Ecto neural progenitor cell (in vitro differentiated cells): ENCODE measurements around the gene MYL5.
"Not testable (repeated sequence)": the region's sequence is repeated elsewhere in the genome, so short reads cannot be mapped to it uniquely, and the experiment has no call there.

Source experiments
- DNase-seq: peaks from one replicate; pipeline ENCODE4 v3.0.0-alpha.2; 2018; ENCODE audit warnings: low spot score

The MYL5 gene

DNA sequence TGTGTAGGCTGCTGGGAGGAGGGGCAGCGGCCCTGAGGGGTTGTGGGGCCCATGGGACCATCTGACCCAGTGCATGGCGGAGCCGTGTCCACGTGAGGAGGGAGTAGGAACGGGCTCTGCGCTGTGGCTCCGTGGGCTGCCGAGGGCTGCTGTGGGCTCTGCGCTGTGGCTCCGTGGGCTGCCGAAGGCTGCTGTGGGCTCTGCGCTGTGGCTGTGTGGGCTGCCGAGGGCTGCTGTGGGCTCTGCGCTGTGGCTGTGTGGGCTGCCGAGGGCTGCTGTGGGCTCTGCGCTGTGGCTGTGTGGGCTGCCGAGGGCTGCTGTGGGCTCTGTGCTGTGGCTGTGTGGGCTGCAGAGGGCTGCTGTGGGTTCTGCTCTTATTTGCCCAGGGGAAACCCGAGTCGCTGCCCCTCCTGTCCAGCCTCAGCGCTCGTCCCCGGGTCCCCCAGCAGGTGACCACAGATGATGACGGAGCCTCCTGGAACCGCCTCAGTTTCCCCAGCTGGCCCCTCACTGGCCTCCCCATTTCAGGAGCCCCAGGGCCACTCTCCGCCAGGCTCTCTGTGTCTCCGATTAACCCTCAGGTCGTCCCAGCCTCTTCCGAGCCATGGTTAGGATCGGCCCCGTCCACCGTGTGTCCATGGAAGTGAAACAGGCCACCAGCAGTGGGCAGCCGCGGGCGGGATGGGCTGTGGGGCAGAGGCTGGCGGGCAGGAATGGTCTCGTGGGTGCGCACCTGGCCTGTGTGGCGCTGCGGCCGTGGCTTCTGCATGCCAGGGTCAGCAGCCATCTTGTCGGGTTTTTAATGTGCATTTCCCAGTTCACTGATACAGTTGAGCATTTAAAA, 51.3 kb downstream of the MYL5 start:
- no peak for DNase-seq

DNA sequence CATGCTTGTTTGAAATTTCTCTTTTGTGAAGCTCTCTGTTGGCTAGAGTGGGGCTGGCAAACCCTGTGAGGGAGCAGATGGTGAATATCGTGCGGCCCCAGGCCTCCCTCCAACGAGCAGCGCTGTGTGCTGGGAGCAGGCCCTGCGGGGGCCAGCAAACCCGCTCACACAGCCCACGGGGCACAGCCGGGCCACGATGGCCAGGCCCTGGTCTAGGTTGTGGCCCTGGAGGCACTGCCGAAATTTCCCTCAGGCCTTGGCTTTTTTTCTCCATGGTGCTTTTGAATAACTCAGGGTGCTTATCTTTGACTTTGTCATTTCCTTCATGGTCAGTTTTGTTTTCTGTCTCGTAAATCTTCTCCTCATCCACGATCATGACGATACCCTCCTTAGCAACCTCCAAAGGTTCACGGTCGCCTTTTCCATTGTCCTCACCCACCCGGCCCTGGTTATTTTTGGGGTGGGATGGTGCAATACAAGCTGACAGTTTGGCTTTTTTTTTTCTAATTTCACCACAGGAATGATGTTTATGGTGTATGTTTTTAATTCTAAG, 52.0 kb downstream of the MYL5 start:
- DNase-seq = no peak

DNA sequence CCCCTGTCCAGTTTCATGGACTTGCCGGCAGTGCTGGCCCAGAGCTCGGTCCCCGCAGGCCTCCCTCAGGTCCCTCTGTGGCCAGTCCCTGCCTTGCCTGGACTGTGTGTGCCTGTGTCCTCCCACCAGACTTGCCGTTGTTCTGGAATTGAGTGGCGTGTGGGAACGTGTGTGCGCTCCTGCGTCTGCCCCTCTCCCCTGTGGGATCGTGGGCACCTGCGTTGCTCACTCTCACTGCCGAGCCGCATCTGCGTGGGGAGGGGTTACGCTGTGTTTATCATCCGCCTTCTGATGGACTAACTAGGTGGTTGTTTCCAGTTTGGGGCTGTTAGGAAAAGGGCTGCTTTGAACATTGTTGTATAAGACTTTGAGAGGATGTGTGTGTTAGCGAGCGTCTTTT, 52.5 kb downstream of the MYL5 start:
- DNase-seq = no peak

DNA sequence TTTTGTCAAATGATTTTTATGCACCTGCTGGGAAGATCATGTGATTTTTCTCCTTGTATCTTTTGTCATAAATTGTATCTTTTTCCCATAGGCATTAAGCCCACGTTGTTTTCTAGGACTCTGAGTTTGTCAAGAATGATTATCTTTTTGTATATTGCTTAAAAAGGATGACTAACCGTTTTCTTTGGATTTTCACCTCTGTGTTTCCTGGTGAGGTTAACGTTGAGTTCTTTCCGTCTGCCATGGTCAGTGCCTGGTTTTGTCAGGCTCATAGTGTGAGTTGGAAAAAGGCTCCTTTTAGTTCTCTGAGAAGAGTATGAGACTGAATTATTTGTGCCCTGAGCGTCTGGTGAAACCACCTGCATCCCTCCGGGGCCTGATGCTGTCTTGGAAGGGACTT, 53.2 kb downstream of the MYL5 start:
- no peak for DNase-seq

DNA sequence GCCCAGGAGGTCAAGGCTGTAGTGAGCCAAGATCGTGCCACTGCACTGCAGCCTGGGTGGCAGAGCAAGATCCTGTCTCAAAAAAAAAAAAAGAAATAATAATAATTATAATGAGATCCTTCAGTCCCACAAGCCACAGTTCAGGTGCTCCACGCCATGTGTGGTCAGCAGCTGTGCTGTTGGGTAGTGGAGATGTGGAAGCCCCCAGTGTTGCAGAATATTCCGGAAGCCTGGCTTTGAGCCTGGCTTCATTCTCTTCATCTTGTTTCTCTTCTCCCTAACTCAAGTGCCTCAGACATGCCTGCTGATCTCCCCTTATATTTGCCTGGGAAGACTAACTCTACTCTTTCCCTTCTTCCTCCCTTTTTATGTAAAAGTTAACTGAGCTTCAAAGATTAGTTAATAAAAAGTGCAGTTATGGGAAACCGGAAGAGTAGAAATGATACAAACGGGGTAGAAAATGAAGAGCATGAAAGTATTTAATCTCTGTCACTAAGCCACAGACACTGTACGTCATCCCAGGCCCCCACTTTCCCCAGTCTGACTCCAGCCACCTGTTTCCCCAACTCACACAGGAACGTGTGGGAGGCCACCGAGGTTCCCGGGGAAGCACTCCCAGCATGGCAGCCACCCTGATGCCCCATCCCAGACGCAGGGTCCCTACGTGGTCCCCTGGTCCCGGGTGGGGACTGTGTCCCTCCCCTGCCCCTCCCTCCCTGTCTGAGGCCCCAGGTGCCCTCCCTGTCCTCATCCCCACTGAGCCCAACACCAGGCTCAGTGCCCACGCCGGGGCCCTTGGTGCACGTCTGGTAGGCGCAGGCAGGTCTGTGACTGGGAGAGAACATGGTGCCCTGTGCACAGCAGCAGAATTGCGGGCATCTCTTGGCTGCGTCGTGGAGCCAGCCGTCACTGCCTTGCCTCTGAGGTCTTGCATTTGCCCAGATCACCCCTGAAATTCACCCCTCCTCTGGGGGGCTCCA, 55.3 kb downstream of the MYL5 start:
- no peak for DNase-seq

DNA sequence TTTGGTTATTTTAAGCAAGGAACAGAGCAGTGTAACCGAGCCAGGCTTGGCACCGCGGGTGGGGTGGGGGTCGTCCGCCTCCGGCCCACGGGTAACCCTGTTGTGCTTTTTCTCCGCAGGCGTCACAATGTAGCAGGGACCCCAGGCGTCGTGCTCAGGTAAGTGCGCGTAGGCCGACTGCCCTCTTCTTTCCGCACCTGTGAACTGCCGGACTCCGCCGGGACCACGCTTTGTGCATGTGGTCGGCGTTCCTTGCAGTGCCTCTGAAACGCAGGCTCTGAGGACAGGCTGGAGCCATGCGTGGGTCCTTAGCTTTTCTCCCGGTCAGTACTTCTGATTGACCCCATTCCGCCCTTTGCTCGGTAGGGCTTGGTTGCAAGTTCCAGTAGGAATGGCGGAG, 56.2 kb downstream of the MYL5 start:
- no peak for DNase-seq

DNA sequence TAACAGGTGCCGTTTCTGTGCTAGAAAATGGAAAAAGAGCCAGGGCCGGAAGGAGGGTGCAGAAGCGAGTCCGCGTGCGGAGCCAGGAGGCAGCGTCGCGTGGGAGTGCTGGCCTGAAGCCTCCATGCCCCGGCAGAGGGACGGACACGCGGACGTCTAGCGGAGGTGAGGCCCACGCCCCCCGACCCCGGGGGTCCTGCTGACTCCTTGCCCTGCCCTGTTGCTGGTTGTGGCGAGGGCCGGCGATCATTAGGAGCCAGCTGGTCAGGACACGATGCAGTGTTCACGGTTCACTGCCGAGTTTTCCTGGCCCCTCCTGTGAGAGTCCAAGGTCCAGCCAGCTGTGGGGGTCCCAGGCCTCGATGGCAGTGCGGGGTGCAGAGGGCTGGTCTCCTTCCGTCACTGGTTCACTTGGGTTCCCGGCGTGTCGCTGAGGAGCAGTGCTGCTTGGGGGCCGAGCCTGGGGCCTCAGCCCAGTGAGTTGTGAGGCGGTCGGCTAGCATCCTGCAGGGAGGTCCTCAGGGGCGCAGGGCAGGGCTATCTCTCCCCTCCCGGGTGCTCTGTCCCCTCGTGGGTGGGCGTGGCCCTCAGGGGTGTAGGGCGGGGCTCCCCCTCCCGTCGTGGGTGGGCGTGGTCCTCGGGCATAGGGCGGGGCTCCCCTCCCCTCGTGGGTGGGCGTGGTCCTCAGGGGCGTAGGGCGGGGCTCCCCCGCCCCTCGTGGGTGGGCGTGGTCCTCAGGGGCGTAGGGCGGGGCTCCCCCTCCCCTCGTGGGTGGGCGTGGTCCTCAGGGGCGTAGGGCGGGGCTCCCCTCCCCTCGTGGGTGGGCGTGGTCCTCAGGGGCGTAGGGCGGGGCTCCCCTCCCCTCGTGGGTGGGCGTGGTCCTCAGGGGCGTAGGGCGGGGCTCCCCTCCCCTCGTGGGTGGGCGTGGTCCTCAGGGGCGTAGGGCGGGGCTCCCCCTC, 56.9 kb downstream of the MYL5 start:
- not testable (repeated sequence) for DNase-seq
